GM21786 (cell line): ENCODE results near the gene SULT2B1.
"Not testable (repeated sequence)": the region's sequence is repeated elsewhere in the genome, so short reads cannot be mapped to it uniquely, and the experiment has no call there.

Experiments used
- ATAC-seq: cut with Tn5 transposase; IDR thresholded peaks from one replicate; pipeline ENCODE4 v1.9.1; 2021; ENCODE audit not compliant: unreplicated experiment

SULT2B1 gene

DNA sequence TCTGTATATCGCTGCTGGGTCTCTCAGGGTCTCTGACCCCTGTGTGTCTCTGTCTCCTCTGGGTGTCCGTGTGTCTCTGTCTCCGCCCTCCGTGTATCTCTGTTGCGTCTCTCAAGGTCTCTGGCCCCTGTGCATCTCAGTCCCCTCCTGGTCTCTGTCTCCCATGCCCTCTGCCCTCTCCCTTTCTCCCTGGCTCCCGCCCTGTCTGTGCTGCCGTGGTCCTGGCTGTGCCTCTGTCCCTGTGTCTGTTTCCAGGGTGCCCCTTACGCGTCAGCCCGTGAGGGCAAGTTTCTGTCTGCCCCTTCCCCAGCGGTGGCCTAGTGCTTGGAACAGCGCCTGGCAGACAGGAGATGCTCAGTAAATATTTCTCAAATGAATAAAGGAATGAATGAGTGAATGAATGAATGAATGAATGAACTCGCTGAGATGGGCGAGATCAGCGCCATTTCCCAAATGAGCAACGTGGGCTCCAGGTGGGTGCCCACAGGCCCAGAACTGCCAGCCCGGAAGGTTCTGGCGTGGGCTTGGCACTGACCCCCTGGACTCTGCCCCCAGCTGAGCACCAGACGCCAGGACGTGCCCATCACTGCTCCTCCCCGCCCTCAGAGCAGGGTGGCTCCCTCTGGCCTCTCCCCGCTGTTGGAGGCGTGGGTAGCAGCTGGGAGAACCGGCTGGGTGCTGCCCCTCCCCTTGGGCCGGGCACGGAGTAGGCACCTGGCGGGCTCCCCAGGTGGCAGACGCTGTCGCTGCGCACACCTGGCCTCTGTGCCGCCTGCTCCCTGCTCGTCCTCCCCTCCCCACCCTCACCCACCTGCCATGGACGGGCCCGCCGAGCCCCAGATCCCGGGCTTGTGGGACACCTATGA is at the start of gene SULT2B1:
SULT2B1 (plus strand) TSS at position 736 of the 866 bp plus-strand sequence; CDS start at position 817, 81 bp downstream.
- ATAC-seq, result no peak

DNA sequence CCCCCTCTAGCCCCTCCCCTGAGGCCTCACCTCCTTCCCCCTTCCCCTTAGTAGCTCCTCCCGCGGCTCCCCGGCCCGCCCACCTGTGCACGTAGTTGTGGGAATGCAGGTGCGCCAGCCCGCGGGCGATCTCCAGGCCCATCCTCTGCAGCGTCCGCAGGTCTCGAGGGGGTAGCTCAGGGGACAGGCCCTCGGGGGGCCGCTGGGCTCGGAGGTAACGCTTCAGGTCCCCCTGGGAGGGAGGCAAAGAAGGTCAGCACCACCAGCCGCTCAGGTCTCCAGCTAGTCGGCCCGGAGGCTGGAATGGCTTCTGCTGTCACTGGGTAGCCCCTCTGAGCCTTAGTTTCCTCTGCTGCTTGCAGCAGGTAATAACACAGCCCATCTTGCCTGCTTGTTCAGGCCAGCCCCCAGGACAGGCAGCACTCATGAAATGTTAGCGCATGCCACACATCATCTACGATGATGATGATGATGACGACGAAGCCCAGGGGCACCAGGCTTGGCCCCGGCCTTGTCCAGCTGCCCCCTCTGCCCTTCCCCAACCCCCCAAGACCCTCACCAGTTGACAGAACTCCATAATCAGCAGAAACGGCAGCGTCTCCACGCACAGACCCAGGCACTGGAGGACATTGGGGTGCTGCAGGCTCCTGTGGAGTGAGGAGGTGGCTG is 49.5 kb upstream of the SULT2B1 start:
- no peak for ATAC-seq

DNA sequence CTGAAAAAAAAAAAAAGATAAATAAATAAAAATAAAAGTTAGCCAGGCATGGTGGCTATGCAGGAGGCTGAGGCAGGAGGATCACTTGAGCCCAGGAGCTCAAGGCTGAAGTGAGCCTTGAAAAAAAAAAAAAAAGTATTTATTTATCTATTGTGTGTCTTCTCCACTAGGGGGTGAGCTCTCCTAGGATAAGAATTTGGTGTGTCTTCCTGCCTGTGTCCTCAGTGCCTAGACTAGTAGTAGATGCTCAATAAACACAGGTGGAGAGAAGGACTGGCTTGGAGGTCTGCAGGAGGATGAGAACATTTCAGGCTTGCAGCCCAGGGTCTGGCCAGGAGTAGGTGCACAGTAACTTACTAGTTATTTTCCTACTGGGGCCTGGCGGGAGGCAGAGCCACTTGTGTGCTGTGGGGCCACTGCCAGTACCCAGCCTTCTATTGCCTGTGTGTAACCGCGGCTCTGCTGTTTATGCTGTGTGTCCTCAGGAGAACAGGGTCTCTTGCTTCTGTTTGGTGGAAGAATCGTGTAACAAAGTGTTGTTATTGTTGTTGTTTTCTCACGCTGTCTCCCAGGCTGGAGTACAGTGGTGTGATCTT is 45.7 kb upstream of the SULT2B1 start:
- no peak for ATAC-seq

- ATAC-seq, result no peak
These were observed 44.0 kb upstream of the SULT2B1 start for GRCh38 chr19:48507911-48508439.

DNA sequence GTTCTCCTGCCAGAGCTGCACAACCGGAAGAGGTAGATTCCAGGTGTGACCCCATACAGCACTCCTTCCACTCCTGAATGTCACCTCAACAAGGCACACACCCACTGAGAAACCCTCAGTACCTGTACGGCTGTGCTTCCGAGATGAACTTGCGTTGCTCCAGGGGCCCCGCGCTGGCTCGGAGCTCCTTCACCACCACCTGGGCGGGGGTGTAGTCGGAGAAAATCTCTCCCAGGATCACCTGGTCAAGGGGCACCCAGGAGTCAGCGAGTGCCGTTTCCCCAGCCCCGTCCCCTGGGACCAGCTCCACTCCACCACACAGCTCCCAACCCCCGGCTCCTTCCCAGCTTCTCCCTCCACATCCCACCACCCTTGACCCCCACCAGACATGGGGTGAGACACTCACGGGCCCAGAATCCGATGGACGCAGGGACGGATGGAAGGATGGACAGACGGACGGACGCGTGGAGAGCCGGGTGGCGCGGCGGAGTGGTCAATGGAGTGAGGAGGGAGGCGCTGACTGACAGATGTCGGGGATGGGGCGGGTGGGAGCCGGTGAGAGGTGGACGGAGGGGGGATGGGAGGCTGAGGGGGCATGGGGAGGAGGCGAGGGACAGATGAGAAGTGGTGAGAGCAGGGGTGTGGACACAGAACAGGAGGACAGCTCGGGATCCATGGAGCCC is 43.1 kb upstream of the SULT2B1 start:
- no peak for ATAC-seq

GRCh38 chr19:48509467-48510194 is 42.3 kb upstream of the SULT2B1 start:
- no peak for ATAC-seq

GRCh38 chr19:48510421-48511268 is 41.3 kb upstream of the SULT2B1 start:
- no peak for ATAC-seq

DNA sequence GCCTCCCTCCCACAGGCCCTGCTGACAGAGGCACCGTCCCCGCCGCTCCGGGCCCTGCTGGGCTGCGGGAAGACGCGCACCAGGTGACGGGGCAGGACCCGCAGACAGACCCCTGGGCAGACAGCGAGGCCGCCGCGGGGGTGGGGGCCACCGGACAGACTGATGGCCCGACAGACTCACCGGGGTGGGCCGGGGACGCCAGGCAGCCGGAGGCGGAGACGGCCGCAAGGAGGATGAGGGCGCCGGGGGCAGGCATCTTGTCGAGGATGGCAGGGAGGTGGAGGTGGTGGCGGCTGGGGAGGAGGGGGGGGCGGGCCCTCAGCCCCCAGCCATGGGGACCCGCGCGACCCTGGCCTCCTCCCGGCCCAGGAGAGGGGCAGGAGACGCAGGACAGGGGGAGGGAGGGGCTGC is 40.6 kb upstream of the SULT2B1 start:
- no peak for ATAC-seq

DNA sequence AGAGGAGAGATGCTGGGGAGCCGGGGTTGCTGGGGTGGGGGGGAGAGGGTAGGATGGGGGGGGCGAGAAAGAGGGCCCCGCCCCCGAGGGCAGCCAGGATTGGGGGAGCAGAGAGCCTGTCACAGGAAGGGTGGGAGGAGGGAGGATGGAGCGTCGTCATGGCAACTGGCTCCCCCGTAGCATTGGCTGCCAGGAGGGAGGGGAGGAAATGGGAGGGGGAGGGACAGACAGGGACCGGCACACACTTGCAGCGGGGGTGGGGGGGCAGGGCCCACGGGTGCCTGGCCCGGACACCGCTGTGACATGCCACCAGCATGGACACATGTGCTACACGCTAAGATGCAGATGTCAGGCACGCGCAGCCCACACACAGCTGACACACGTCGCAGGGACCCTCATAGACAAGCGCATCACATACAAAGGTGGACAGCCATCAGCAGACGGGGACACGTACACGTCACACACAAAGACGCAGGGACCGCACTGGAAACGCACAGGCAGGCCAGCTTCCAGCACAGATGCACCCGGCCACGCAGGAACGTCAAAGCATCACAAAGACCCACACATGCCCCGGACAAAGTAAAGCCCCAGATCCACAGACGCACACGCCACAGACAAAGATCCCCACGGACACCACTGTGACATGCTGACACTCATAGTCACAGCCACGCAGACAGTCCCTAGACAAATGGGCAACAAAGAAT is 40.0 kb upstream of the SULT2B1 start, which contains the start of gene LMTK3:
LMTK3 (minus strand) TSS at position 36 of the 704 bp plus-strand sequence. CDS start 259 bp downstream, outside the sequence.
- ATAC-seq, result no peak

DNA sequence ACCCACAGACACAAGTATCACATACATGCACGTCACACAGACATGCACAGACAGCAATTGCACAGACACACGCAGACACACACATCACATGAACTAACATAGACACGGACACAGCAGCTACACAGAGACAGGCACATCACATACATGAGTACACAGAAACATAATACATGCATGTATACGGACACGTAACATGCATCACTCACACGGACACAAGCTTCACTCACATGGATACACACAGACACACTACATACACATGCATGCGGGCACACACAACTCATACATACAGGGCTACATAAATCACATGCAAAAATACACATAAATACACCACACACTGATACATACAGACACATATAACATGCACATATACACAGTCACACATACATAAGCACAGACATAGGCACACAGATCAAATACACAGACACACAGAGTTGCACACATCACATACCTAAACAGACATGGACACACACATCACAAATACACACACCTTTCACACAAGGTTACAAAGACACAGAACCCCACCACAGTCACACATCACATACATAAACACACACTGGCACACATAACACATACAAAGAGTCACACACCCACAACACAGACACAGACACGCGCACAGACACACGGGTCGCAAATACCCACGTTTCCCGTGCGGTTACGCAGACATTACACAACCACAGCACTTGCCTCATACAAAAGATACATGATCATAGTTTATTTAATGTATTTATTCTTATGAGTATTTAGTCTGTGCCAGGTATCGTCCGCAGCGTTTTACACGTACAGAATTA is 39.3 kb upstream of the SULT2B1 start:
- ATAC-seq, result no peak

GRCh38 chr19:48513289-48514122 is 38.5 kb upstream of the SULT2B1 start:
- ATAC-seq, result no peak

GRCh38 chr19:48514123-48514458 is 37.9 kb upstream of the SULT2B1 start:
- ATAC-seq, result no peak

DNA sequence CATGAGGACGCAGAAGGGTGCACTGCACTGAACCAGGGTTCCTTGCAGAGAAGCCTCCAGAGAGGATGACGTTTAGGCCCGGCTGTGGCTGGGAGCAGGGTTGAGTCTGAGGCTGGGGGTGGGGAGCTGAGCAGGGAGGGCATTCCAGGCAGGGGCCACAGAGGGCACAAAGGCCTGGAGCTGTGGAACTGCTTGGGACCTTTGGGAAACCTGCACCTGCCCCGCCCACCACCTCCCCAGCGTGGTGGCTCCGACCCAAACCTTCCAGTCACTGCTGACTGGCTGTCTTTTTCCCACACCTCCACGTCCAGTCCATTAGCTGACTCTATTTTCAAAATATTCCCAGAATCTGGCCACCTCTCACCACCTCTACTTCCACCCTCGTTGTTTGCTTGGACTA is 35.4 kb upstream of the SULT2B1 start:
- ATAC-seq, result no peak

DNA sequence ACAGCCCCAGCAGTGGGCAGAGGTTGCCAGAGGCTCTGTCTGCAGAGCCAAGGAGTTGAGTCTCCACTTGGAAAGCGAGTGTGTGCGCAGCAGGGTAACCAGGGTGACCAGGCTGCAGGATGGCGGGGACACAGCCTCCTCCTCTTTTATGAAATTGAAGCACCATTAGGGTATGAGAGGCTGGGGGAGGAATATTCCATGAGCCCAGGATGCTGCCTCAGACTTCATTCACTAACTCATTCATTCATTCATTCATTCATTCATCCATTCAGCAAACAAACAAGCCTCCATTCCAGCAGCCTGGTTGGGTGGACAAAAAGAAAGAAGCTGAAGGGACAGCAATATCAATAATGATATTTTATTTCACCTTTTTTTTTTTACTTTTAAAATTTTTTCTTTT is 33.8 kb upstream of the SULT2B1 start:
- no peak for ATAC-seq

DNA sequence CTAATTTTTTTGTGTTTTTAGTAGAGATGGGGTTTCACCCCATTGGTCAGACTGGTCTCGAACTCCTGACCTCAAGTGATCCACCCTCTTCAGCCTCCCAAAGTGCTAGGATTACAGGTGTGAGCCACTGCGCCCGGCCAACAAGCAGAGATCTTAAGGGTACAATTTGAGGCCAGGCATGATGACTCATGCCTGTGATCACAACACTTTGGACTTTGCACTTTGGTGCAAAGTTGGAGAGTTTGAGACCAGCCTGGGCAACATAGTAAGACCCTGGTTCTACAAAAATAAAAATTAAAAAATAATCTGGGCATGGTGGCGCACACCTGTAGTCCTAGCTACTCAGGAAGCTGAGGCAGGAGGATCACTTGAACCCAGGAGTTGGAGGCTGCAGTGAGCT is 32.5 kb upstream of the SULT2B1 start:
- ATAC-seq, result not testable (repeated sequence)

GRCh38 chr19:48520134-48520533 is 31.8 kb upstream of the SULT2B1 start:
- ATAC-seq, result no peak

DNA sequence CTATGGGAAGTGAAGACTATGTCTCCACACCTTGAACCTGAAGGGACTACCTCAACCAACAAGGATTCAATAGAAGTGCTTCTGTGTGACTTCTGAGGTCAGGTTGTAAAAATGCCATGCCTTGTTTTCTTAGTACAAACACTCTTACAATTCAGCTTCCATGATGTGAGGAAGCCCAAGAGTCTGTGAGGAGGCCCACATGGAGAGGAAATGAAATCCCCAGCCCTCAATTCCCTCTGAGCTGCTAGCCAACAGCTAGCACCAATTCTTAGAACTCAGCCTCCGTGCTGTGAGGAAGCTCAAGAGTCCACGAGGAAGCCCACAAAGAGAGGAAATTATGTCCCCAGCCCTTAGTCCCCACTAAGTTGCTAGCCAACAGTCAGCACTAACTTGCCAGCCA is 27.8 kb upstream of the SULT2B1 start:
- ATAC-seq, result no peak
